IMR-90 (cell line): ENCODE results near the gene DSCAML1. TPM values are rescaled to one million over a fixed set of nuclear protein-coding genes. Genes with fewer than 3 reads are reported as not detected.

ENCODE experiments used
- ATAC-seq: fragments of 200-7000 bp; cut with Tn5 transposase; 2 replicates; pipeline ENCODE4 v1.9.1; 2020; ENCODE audit warnings: low read depth, mild to moderate bottlenecking, moderate library complexity
- BruUV-seq: library from RNA; stranded (reverse); fragments of 400-500 nt; replicated peaks from 2 replicates; lab custom pipeline; 2021; lab: Mats Ljungman, UMichigan
- CTCF ChIA-PET: fragments of 300-600 bp; formaldehyde crosslinking; extraction: SDS; loops from one replicate; lab custom pipeline; 2021; ENCODE audit warnings: antibody characterized with exemption; lab: Yijun Ruan, JAX
- POLR2A ChIA-PET: fragments of 300-600 bp; sonication (Branson Sonifier 250); formaldehyde crosslinking; loops from one replicate; lab custom pipeline; 2022; ENCODE audit warnings: antibody characterized with exemption; ENCODE audit not compliant: unreplicated experiment; lab: Charles Lee
- DNase-seq: peaks from one replicate; pipeline ENCODE4 v3.0.0; 2013
- H2AFZ ChIP-seq: replicated peaks from 2 replicates; pipeline ENCODE3; 2013; ENCODE audit warnings: low read length, mild to moderate bottlenecking; ENCODE audit not compliant: poor library complexity
- H2AK5ac ChIP-seq: 2 replicates; pipeline ENCODE4 v1.6.1; 2013; ENCODE audit warnings: low read depth, low read length, inconsistent platforms
- H2AK9ac ChIP-seq: replicated peaks from 2 replicates; pipeline ENCODE3; 2013; ENCODE audit warnings: mild to moderate bottlenecking, low read depth, low read length, moderate library complexity; ENCODE audit not compliant: poor library complexity
- H2BK120ac ChIP-seq: 2 replicates; pipeline ENCODE4 v1.6.1; 2013; ENCODE audit warnings: low read depth, low read length, inconsistent platforms
- H2BK15ac ChIP-seq: 3 replicates; pipeline ENCODE4 v1.6.1; 2013; ENCODE audit warnings: low read depth, low read length, inconsistent platforms
- H2BK20ac ChIP-seq: 2 replicates; pipeline ENCODE4 v1.6.1; 2013; ENCODE audit warnings: low read depth, mild to moderate bottlenecking, inconsistent platforms, low read length, moderate library complexity
- H2BK5ac ChIP-seq: 2 replicates; pipeline ENCODE4 v1.6.1; 2013; ENCODE audit warnings: mild to moderate bottlenecking, low read depth, low read length, inconsistent platforms; ENCODE audit not compliant: poor library complexity, severe bottlenecking
- H3K14ac ChIP-seq: replicated peaks from 2 replicates; pipeline ENCODE4 v1.6.1; 2013; ENCODE audit warnings: low read depth, low read length, inconsistent platforms
- H3K18ac ChIP-seq: 2 replicates; pipeline ENCODE4 v1.6.1; 2013; ENCODE audit warnings: low read depth, low read length, control low read depth
- H3K23ac ChIP-seq: 2 replicates; pipeline ENCODE4 v1.6.1; 2013; ENCODE audit warnings: low read depth, low read length, inconsistent platforms
- H3K27ac ChIP-seq: 2 replicates; pipeline ENCODE4 v1.5.1; 2013; ENCODE audit warnings: mild to moderate bottlenecking, control low read depth, low read length; ENCODE audit not compliant: insufficient read depth
- H3K27me3 ChIP-seq: 2 replicates; pipeline ENCODE4 v1.6.1; 2013; ENCODE audit warnings: low read length; ENCODE audit not compliant: control insufficient read depth, insufficient read depth
- H3K36me3 ChIP-seq: 2 replicates; pipeline ENCODE4 v1.6.1; 2013; ENCODE audit warnings: low read length, mixed read lengths; ENCODE audit not compliant: control insufficient read depth, insufficient read depth
- H3K4ac ChIP-seq: 2 replicates; pipeline ENCODE4 v1.6.1; 2013; ENCODE audit warnings: low read depth, low read length, inconsistent platforms
- H3K4me1 ChIP-seq: 2 replicates; pipeline ENCODE4 v1.6.1; 2013; ENCODE audit warnings: low read length, mixed read lengths; ENCODE audit not compliant: control insufficient read depth, insufficient read depth
- H3K4me2 ChIP-seq: 2 replicates; pipeline ENCODE4 v1.6.1; 2013; ENCODE audit warnings: low read depth, mild to moderate bottlenecking, control low read depth, low read length, moderate library complexity
- H3K4me3 ChIP-seq: 2 replicates; pipeline ENCODE4 v1.5.1; 2013; ENCODE audit warnings: low read depth, mild to moderate bottlenecking, control low read depth, low read length, moderate library complexity; ENCODE audit not compliant: insufficient read depth
- H3K56ac ChIP-seq: 2 replicates; pipeline ENCODE4 v1.6.1; 2013; ENCODE audit warnings: low read length, inconsistent platforms; ENCODE audit not compliant: insufficient read depth; ENCODE audit errors: extremely low read depth
- H3K79me1 ChIP-seq, 2 experiments: 2 replicates each; pipeline ENCODE4 v1.6.1; 2013; ENCODE audit warnings: low read length in 2 of 2, inconsistent platforms in 1 of 2, low read depth in 1 of 2
- H3K9ac ChIP-seq: 2 replicates; pipeline ENCODE4 v1.6.1; 2013; ENCODE audit warnings: low read depth, low read length, control low read depth
- H3K9me1 ChIP-seq: 2 replicates; pipeline ENCODE4 v1.6.1; 2013; ENCODE audit warnings: low read length, inconsistent platforms; ENCODE audit not compliant: insufficient read depth
- H3K9me3 ChIP-seq: 2 replicates; pipeline ENCODE4 v1.6.1; 2013; ENCODE audit warnings: low read length; ENCODE audit not compliant: control insufficient read depth, insufficient read depth
- H4K20me1 ChIP-seq: 2 replicates; pipeline ENCODE4 v1.6.1; 2013; ENCODE audit warnings: low read length, inconsistent platforms; ENCODE audit not compliant: insufficient read depth
- H4K5ac ChIP-seq: 2 replicates; pipeline ENCODE4 v1.6.1; 2013; ENCODE audit warnings: mild to moderate bottlenecking, low read depth, low read length, control low read depth
- H4K8ac ChIP-seq, 2 experiments: 2 replicates each; pipeline ENCODE4 v1.6.1; 2013; ENCODE audit warnings: low read depth in 2 of 2, low read length in 2 of 2, control low read depth in 1 of 2, inconsistent platforms in 1 of 2
- H4K91ac ChIP-seq: 2 replicates; pipeline ENCODE4 v1.6.1; 2013; ENCODE audit warnings: low read depth, low read length, inconsistent platforms; ENCODE audit not compliant: insufficient read depth
- CTCF ChIP-seq: conservative IDR thresholded peaks from 2 replicates; pipeline ENCODE4 v1.5.1; 2012; ENCODE audit warnings: mild to moderate bottlenecking, low read depth, low read length, improper control_type of control experiment
- MAFK ChIP-seq: IDR thresholded peaks from 2 replicates; pipeline ENCODE4 v1.6.1; 2012; ENCODE audit warnings: low read depth, low read length, improper control_type of control experiment
- MAZ ChIP-seq: IDR thresholded peaks from 2 replicates; pipeline ENCODE4 v1.6.1; 2012; ENCODE audit warnings: low read depth, mild to moderate bottlenecking, low read length, improper control_type of control experiment, moderate library complexity, borderline replicate concordance
- RCOR1 ChIP-seq: IDR thresholded peaks from 2 replicates; pipeline ENCODE4 v1.6.1; 2012; ENCODE audit warnings: mild to moderate bottlenecking, low read length, improper control_type of control experiment; ENCODE audit not compliant: insufficient replicate concordance
- RFX5 ChIP-seq: IDR thresholded peaks from 2 replicates; pipeline ENCODE4 v1.8.0; 2012; ENCODE audit warnings: low read depth, mild to moderate bottlenecking, low read length, moderate library complexity
- SMC3 ChIP-seq: fragments of 150-350 bp; IDR thresholded peaks from 2 replicates; pipeline ENCODE4 v1.6.1; 2016; ENCODE audit warnings: low read depth, mild to moderate bottlenecking, antibody characterized with exemption, low read length, moderate library complexity
- WGBS, 2 experiments: methylation state at CpG; one replicate each; pipeline versions ENCODE4 v1.1.5 to v1.1.7; 2013; ENCODE audit warnings: missing lambda C conversion rate in 2 of 2; ENCODE audit not compliant: insufficient read length in 1 of 2; ENCODE audit errors: extremely low coverage in 2 of 2; 5-methylcytosine and 5-hydroxymethylcytosine counted together
- dilution Hi-C: fragments of 300-500 bp; cut with HindIII; formaldehyde crosslinking; loops from one replicate; pipeline ENCODE4 v1.14.3; 2018; ENCODE audit warnings: low sequenced_read_pairs; ENCODE audit not compliant: unreplicated experiment
- in situ Hi-C: fragments of 300-500 bp; cut with MboI; formaldehyde crosslinking; loops from 3 replicates; pipeline ENCODE4 v1.14.3; 2019; ENCODE audit warnings: low sequenced_read_pairs, inconsistent platforms, mixed read lengths
- intact Hi-C: fragments of 100-400 bp; cut with micrococcal nuclease; formaldehyde crosslinking; loops from 2 replicates; pipeline ENCODE4 v1.10.0; 2022
- polyA plus RNA-seq, 3 experiments: library from polyadenylated mRNA; depleted of rRNA; stranded (reverse); fragments of >200 nt; gene quantifications; 2 replicates each; pipeline ENCODE4 v1.2.3, GENCODE V29; 2012; ENCODE audit warnings: low replicate concordance in 1 of 3
- total RNA-seq: library from RNA; depleted of rRNA; stranded (reverse); fragments of >200 nt; gene quantifications from 2 replicates; pipeline ENCODE4 v1.2.3, GENCODE V29; 2012
- TF ChIP-seq, protein P1 (sequence below): fragments of 150-350 bp; IDR thresholded peaks from 2 replicates; pipeline ENCODE4 v1.6.1; 2016; ENCODE audit warnings: low read depth, mild to moderate bottlenecking, low read length, moderate library complexity, borderline replicate concordance

Gene DSCAML1
- total and polyA plus RNA-seq, 2 of the 4 experiments (the other 2 are of a cell fraction), result not detected

- TF ChIP-seq, protein P1, sequence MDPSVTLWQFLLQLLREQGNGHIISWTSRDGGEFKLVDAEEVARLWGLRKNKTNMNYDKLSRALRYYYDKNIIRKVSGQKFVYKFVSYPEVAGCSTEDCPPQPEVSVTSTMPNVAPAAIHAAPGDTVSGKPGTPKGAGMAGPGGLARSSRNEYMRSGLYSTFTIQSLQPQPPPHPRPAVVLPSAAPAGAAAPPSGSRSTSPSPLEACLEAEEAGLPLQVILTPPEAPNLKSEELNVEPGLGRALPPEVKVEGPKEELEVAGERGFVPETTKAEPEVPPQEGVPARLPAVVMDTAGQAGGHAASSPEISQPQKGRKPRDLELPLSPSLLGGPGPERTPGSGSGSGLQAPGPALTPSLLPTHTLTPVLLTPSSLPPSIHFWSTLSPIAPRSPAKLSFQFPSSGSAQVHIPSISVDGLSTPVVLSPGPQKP, result no peak
- TF ChIP-seq RFX5, result no peak
- no peak for TF ChIP-seq SMC3
- TF ChIP-seq MAFK, result no peak
- no peak for TF ChIP-seq MAZ
- TF ChIP-seq RCOR1, result no peak
- TF ChIP-seq CTCF, result no peak
- Histone ChIP-seq H3K4ac (no peak overlapping the region), H4K5ac (no peak overlapping the region), H3K4me2 (no peak overlapping the region), H4K20me1 (no peaks in the 10 kb centered on the region), H4K8ac (no peak overlapping the region), H3K9me1 (no peaks in the 10 kb centered on the region), H3K4me1 (no peaks in the 10 kb centered on the region; the same call in 1 of the 2 replicates), H3K79me1 (no peaks in the 10 kb centered on the region), H2BK15ac (no peak overlapping the region), H2AK5ac (no peak overlapping the region), H3K9ac (no peak overlapping the region), H2BK120ac (no peak overlapping the region), H3K23ac (no peak overlapping the region), H3K14ac (no peak overlapping the region), H3K4me3 (no peak overlapping the region), H4K91ac (no peak overlapping the region), H3K36me3 (no peaks in the 10 kb centered on the region), H3K27ac (no peak overlapping the region), H2AFZ (no peak overlapping the region), H2BK20ac (no peak overlapping the region), H2AK9ac (no peak overlapping the region), H3K27me3 (peaks cover 23% of the 10 kb centered on the region), H2BK5ac (no peak overlapping the region), H3K9me3 (no peaks in the 10 kb centered on the region), H3K18ac (no peak overlapping the region), H3K56ac (no peak overlapping the region)
- WGBS, 2 experiments, result 80% methylated on average over 6 of the region's 17 CpGs; no CpG with 5 or more reads in 1 of the 2 experiments
- no peak for ATAC-seq
- dilution Hi-C loops (no loop called here), intact Hi-C loops (no loop called here), in situ Hi-C loops (no loop called here)
- DNase-seq, result no peak
- POLR2A ChIA-PET, result no interaction called here
- CTCF ChIA-PET, result interaction anchor here (0.6 to 2.1 kb wide), 4 partner anchors 16 to 114 kb away, joined by 3 to 6 read pairs (median 4); no protein-coding TSS in a partner anchor
- BruUV-seq, result no TSS peak
These were observed 37.9 kb upstream of the DSCAML1 start for GRCh38 chr11:117834838-117835443.
